GM19468 (cell line): ENCODE results near the gene TNIK.
"Not testable (repeated sequence)": the region's sequence is repeated elsewhere in the genome, so short reads cannot be mapped to it uniquely, and the experiment has no call there.

ENCODE experiments used
- ATAC-seq: cut with Tn5 transposase; IDR thresholded peaks from one replicate; pipeline ENCODE4 v1.9.1; 2021; ENCODE audit warnings: mild to moderate bottlenecking, moderate library complexity, moderate number of reproducible peaks; ENCODE audit not compliant: unreplicated experiment; ENCODE audit errors: extremely low read depth

Gene TNIK

GRCh38 chr3:171323938-171324536, 136.2 kb downstream of the TNIK start:
- no peak for ATAC-seq

GRCh38 chr3:171321559-171322360, 138.4 kb downstream of the TNIK start:
- ATAC-seq = no peak

- ATAC-seq = no peak
Observed at GRCh38 chr3:171320750-171321558, 139.3 kb downstream of the TNIK start.

- no peak for ATAC-seq
Observed at GRCh38 chr3:171317171-171317570, 143.0 kb downstream of the TNIK start.

GRCh38 chr3:171315919-171316318, 144.3 kb downstream of the TNIK start:
- ATAC-seq = no peak

GRCh38 chr3:171315101-171315500, 145.1 kb downstream of the TNIK start:
- no peak for ATAC-seq

- no peak for ATAC-seq
Observed at GRCh38 chr3:171314341-171314740, 145.9 kb downstream of the TNIK start.

GRCh38 chr3:171313702-171314101, 146.5 kb downstream of the TNIK start:
- ATAC-seq = no peak

GRCh38 chr3:171312741-171313140, 147.5 kb downstream of the TNIK start:
- ATAC-seq = no peak

- no peak for ATAC-seq
Observed at GRCh38 chr3:171311784-171312183, 148.4 kb downstream of the TNIK start.

GRCh38 chr3:171309906-171310359, 150.3 kb downstream of the TNIK start:
- ATAC-seq = no peak

- no peak for ATAC-seq
Observed at GRCh38 chr3:171307988-171308387, 152.2 kb downstream of the TNIK start.

GRCh38 chr3:171307046-171307585, 153.1 kb downstream of the TNIK start:
- no peak for ATAC-seq

GRCh38 chr3:171306631-171307030, 153.6 kb downstream of the TNIK start:
- ATAC-seq = no peak

GRCh38 chr3:171305823-171306222, 154.4 kb downstream of the TNIK start:
- not testable (repeated sequence) for ATAC-seq

- not testable (repeated sequence) for ATAC-seq
Observed at GRCh38 chr3:171304498-171304897, 155.7 kb downstream of the TNIK start.

GRCh38 chr3:171304017-171304416, 156.2 kb downstream of the TNIK start:
- ATAC-seq = not testable (repeated sequence)

- ATAC-seq = no peak
Observed at GRCh38 chr3:171301998-171302397, 158.2 kb downstream of the TNIK start.

GRCh38 chr3:171301002-171301401, 159.2 kb downstream of the TNIK start:
- ATAC-seq = no peak

GRCh38 chr3:171297951-171298350, 162.3 kb downstream of the TNIK start:
- no peak for ATAC-seq

- no peak for ATAC-seq
Observed at GRCh38 chr3:171297207-171297606, 163.0 kb downstream of the TNIK start.
